NCI-H510A treated with DMSO at 0.1 percent for 48 hours (cell line): ENCODE data around the gene FGF12.

Source experiments
- DNase-seq: peaks from one replicate; lab custom pipeline; 2025; lab: John Stamatoyannopoulos, UW

Gene FGF12

GRCh38 chr3:192121923-192122322 is 605.4 kb downstream of the FGF12 start:
- no peak for DNase-seq

DNA sequence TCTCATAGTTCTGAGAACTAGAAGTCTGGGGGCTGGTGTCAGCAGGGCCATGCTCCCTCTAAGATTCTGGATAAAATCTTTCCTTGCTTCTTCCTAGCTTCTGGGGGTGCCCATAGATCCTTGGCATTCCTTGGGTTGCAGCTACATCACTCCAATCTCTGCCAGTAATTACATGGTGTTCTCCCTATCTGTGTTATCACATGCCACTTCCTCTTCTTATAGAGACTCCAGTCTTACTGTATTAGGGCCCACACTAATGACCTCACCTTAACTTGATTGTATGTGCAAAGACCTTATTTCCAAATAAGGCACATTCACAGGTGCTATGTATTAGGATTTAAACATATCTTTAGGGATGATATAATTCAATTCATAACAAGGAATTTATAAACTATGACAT is 618.5 kb downstream of the FGF12 start:
- DNase-seq = no peak

DNA sequence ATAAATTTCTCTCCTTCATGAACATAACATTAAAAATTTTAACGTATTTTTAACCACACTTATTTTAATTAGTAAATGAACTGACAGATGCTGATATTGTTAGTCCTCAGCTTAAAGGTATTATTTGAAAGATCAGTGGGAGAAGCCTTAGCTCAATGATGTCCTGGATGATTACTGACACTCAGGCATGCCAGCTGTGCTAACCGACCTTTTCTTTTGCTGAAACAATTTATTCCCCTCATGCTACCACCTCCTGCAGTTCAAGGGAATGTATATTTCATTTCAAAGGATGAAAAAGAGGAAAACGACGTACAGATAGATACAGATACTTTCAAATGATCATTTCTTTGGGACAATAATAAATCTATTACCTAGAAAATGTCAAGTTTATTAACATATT is 620.8 kb downstream of the FGF12 start:
- no peak for DNase-seq

- no peak for DNase-seq
Observed at GRCh38 chr3:192092388-192093005, 634.8 kb downstream of the FGF12 start.

GRCh38 chr3:192091831-192092230 is 635.5 kb downstream of the FGF12 start:
- no peak for DNase-seq

GRCh38 chr3:192090586-192090985 is 636.8 kb downstream of the FGF12 start:
- no peak for DNase-seq
